ENCODE data around the gene XRRA1.

GRCh38 chr11:74822170-74822569 is 126.7 kb downstream of the XRRA1 start:
- TF ChIP-seq, protein P1, sequence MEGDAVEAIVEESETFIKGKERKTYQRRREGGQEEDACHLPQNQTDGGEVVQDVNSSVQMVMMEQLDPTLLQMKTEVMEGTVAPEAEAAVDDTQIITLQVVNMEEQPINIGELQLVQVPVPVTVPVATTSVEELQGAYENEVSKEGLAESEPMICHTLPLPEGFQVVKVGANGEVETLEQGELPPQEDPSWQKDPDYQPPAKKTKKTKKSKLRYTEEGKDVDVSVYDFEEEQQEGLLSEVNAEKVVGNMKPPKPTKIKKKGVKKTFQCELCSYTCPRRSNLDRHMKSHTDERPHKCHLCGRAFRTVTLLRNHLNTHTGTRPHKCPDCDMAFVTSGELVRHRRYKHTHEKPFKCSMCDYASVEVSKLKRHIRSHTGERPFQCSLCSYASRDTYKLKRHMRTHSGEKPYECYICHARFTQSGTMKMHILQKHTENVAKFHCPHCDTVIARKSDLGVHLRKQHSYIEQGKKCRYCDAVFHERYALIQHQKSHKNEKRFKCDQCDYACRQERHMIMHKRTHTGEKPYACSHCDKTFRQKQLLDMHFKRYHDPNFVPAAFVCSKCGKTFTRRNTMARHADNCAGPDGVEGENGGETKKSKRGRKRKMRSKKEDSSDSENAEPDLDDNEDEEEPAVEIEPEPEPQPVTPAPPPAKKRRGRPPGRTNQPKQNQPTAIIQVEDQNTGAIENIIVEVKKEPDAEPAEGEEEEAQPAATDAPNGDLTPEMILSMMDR (IDR thresholded peaks at IDR 0.05), result no peak
- no peak for TF ChIP-seq TCF7L2 (IDR thresholded peaks at IDR 0.05; ENCODE audit: low read depth, low read length)
